Immature natural killer cell (primary cell): ENCODE data around the gene WDFY4. TPM values are rescaled to one million over a fixed set of nuclear protein-coding genes. Genes with fewer than 3 reads are reported as not detected.
A peak's percentile ranks its signal among the peaks of the same experiment; 100 is the strongest.

Source experiments
- DNase-seq, 3 donors: peaks; one replicate each; pipeline ENCODE4 v3.0.0; 2022; ENCODE audit warnings: mixed read lengths in 1 of 3
- H3K27ac Mint-ChIP-seq, 6 donors: one replicate each; pipeline ENCODE4 v1.8.0; 2020; ENCODE audit warnings: mixed read lengths in 6 of 6, mild to moderate bottlenecking in 5 of 6, inconsistent platforms in 4 of 6, moderate library complexity in 3 of 6
- H3K27me3 Mint-ChIP-seq, 3 donors: one replicate each; pipeline ENCODE4 v1.8.0; 2020 to 2021; ENCODE audit warnings: low read depth in 3 of 3, mild to moderate bottlenecking in 3 of 3, mixed read lengths in 3 of 3, moderate library complexity in 3 of 3, inconsistent platforms in 1 of 3
- H3K36me3 Mint-ChIP-seq, 3 donors: one replicate each; pipeline ENCODE4 v1.8.0; 2020; ENCODE audit warnings: mixed read lengths in 3 of 3, inconsistent platforms in 2 of 3, mild to moderate bottlenecking in 2 of 3
- H3K4me1 Mint-ChIP-seq, 2 donors: one replicate each; pipeline ENCODE4 v1.8.0; 2020; ENCODE audit warnings: inconsistent platforms in 2 of 2, mild to moderate bottlenecking in 2 of 2, mixed read lengths in 2 of 2, moderate library complexity in 1 of 2
- H3K4me3 Mint-ChIP-seq, 5 donors: one replicate each; pipeline ENCODE4 v1.8.0; 2020; ENCODE audit warnings: mild to moderate bottlenecking in 5 of 5, mixed read lengths in 5 of 5, inconsistent platforms in 3 of 5, moderate library complexity in 3 of 5
- H3K9me3 Mint-ChIP-seq, 6 donors: one replicate each; pipeline ENCODE4 v1.8.0; 2020; ENCODE audit warnings: mild to moderate bottlenecking in 6 of 6, mixed read lengths in 6 of 6, inconsistent platforms in 4 of 6, moderate library complexity in 3 of 6
- polyA plus RNA-seq, 3 donors: library from polyadenylated mRNA; unstranded; fragments of 300-500 nt; fragmentation: Illumina TruSeq; gene quantifications; one replicate each; pipeline ENCODE4 v1.2.3, GENCODE V29; 2021

The WDFY4 gene
- polyA plus RNA-seq, 3 donors from 2014 or later, result 1.0 to 2.2 TPM; not detected in 1

DNA sequence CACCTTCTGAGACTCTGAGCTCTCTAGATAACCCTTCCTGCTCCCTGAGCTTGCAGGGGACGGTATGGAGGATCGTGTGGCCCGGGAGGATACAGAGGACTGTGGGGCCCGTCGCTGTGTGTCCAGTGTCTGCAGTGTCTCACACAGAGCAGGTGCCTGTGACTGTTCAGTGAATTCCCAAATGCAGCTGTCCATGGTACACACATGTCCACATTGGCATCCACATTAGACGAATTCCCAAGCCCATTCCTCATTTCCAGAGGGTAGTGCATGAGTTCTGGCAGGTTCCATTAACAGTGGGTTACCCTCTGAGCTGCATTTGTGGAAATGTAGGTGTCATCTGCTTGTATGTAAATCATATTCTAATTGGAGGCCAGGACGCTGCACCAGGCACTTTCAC lies 39.5 kb downstream of the WDFY4 start:
- H3K9me3 Mint-ChIP-seq, result no peaks in the 10 kb centered on the region
- H3K27me3 Mint-ChIP-seq, result peaks cover 0 to 5% (median 2%) of the 10 kb centered on the region in 3 donors
- no peaks in the 10 kb centered on the region for H3K36me3 Mint-ChIP-seq
- no peaks in the 10 kb centered on the region for H3K4me1 Mint-ChIP-seq
- H3K4me3 Mint-ChIP-seq, result no peak overlapping the region
- no peak for DNase-seq
- H3K27ac Mint-ChIP-seq, result no peak overlapping the region

- no peak for DNase-seq
- H3K27ac Mint-ChIP-seq, result no peak overlapping the region
- H3K4me3 Mint-ChIP-seq, result no peak overlapping the region
- no peaks in the 10 kb centered on the region for H3K36me3 Mint-ChIP-seq
- H3K27me3 Mint-ChIP-seq, result peaks cover 0 to 2% (median 2%) of the 10 kb centered on the region in 3 donors
- H3K9me3 Mint-ChIP-seq, result no peaks in the 10 kb centered on the region
- no peaks in the 10 kb centered on the region for H3K4me1 Mint-ChIP-seq
These were observed 41.0 kb downstream of the WDFY4 start for GRCh38 chr10:48725708-48726107.

- Mint-ChIP-seq H3K4me1 (no peaks in the 10 kb centered on the region), H3K4me3 (no peak overlapping the region), H3K9me3 (no peaks in the 10 kb centered on the region), H3K36me3 (no peaks in the 10 kb centered on the region), H3K27me3 (peaks cover 0 to 4% (median 3%) of the 10 kb centered on the region in 3 donors), H3K27ac (no peak overlapping the region)
- no peak for DNase-seq
These were observed 43.2 kb downstream of the WDFY4 start for GRCh38 chr10:48727866-48728265.

DNA sequence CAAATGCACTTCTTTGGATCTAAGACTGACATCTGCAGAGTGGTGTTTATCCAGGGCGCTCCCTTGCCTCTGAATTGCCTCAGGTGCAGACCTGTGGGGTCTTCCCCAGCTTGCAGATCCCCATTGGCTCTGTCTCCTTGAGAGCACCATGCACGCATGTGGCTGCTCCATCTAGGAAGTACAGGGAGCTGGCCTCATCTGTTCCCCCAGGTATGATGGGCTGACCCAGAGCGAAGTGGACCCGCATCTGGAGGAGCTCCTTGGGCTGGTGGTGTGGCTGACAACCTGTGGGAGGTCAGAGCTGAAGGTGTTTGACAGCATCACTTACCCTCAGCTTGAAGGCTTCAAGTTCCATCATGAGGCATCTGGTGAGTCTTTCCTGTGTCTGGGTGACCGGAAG lies 44.5 kb downstream of the WDFY4 start:
- Mint-ChIP-seq H3K4me3 (no peak overlapping the region), H3K27ac (no peak overlapping the region), H3K36me3 (no peaks in the 10 kb centered on the region), H3K9me3 (no peaks in the 10 kb centered on the region), H3K4me1 (no peaks in the 10 kb centered on the region), H3K27me3 (peaks cover 0 to 5% (median 4%) of the 10 kb centered on the region in 3 donors)
- DNase-seq, result no peak

GRCh38 chr10:48729941-48730457 lies 45.3 kb downstream of the WDFY4 start:
- Mint-ChIP-seq H3K4me3 (no peak overlapping the region), H3K36me3 (no peaks in the 10 kb centered on the region), H3K27me3 (peaks cover 0 to 5% (median 4%) of the 10 kb centered on the region in 3 donors), H3K27ac (peak overlapping the region in 1 of 6 donors; percentile 4), H3K9me3 (no peaks in the 10 kb centered on the region), H3K4me1 (no peaks in the 10 kb centered on the region)
- no peak for DNase-seq

- Mint-ChIP-seq H3K27me3 (peaks cover 0 to 3% (median 3%) of the 10 kb centered on the region in 3 donors), H3K4me3 (no peak overlapping the region), H3K36me3 (no peaks in the 10 kb centered on the region), H3K9me3 (no peaks in the 10 kb centered on the region), H3K4me1 (no peaks in the 10 kb centered on the region), H3K27ac (no peak overlapping the region)
- no peak for DNase-seq
These were observed 46.5 kb downstream of the WDFY4 start for GRCh38 chr10:48731141-48731540.

DNA sequence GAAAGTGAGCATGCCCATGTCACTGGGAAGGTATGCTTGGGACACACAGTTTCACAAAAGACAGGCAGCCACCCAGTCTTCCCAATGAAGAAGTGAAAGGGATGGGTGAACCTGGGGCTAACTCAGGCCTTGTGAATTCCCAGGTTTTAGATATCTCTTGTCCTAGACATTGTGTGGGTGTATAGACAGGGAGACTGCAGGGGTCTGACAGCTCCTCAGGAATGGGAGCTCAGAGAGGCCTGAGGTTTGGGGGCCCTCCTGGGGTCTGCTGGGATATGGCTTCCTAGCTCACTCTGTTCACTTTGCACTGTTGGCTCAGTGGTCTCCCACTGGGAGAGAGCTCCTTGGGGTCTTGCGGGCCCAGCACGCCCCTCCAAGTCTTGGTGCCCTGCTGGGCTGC lies 47.0 kb downstream of the WDFY4 start:
- Mint-ChIP-seq H3K27me3 (peaks cover 0 to 3% (median 2%) of the 10 kb centered on the region in 3 donors), H3K36me3 (no peaks in the 10 kb centered on the region), H3K4me1 (no peaks in the 10 kb centered on the region), H3K4me3 (no peak overlapping the region), H3K9me3 (no peaks in the 10 kb centered on the region), H3K27ac (no peak overlapping the region)
- no peak for DNase-seq

- Mint-ChIP-seq H3K27ac (no peak overlapping the region), H3K4me3 (no peak overlapping the region), H3K4me1 (no peaks in the 10 kb centered on the region), H3K27me3 (peaks cover 0 to 4% (median 3%) of the 10 kb centered on the region in 3 donors), H3K36me3 (no peaks in the 10 kb centered on the region), H3K9me3 (no peaks in the 10 kb centered on the region)
- DNase-seq, result no peak
These were observed 48.7 kb downstream of the WDFY4 start for GRCh38 chr10:48733329-48733728.

DNA sequence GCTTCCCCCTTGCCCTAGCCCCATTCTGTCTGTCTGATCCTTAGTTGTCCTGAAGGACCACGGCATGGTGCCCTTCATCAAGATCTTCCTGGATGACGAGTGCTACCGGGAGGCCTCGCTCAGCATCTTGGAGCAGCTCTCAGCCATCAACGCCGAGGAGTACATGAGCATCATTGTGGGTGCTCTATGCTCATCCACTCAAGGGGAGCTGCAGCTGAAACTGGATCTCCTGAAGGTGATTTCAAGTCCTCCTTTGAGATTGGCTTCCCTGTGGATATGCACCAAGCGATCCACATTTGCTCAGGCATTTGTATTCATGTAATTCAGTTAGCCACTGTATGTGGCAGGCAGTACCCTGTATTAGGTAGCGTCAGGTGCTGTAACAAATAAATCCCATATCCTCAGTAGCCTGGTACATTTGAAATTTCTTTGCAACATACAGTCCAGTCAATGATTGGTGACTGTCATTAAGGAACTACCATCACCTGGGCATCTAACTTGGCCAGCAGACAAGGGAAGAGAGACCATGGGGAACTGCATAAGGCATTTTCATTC lies 51.2 kb downstream of the WDFY4 start:
- no peak for DNase-seq
- no peak overlapping the region for H3K4me3 Mint-ChIP-seq
- no peak overlapping the region for H3K27ac Mint-ChIP-seq
- no peaks in the 10 kb centered on the region for H3K9me3 Mint-ChIP-seq
- H3K27me3 Mint-ChIP-seq, result peaks cover 0 to 6% (median 4%) of the 10 kb centered on the region in 3 donors
- H3K36me3 Mint-ChIP-seq, result no peaks in the 10 kb centered on the region
- H3K4me1 Mint-ChIP-seq, result no peaks in the 10 kb centered on the region

DNA sequence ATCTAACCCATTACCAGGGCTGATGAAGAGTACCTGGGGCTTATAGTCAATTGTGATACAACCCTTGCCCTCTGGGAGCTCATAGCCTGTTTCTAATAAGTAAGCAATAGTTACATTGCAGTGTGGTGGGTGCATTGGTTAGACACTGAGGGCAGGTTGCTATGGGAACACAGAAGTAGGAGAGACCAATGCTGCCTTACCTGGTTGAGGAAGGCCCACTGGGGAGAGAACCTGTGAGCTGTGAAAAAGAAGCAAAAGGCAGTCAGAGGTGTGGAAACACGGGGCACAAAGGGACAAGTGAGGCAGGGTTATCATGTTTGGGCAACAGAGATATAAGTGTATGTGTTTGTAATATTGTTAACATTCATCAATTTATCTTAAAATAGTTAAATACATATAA lies 51.9 kb downstream of the WDFY4 start:
- no peaks in the 10 kb centered on the region for H3K4me1 Mint-ChIP-seq
- no peak overlapping the region for H3K4me3 Mint-ChIP-seq
- no peak for DNase-seq
- H3K27me3 Mint-ChIP-seq, result peaks cover 0 to 6% (median 4%) of the 10 kb centered on the region in 3 donors
- no peaks in the 10 kb centered on the region for H3K36me3 Mint-ChIP-seq
- H3K9me3 Mint-ChIP-seq, result no peaks in the 10 kb centered on the region
- no peak overlapping the region for H3K27ac Mint-ChIP-seq

DNA sequence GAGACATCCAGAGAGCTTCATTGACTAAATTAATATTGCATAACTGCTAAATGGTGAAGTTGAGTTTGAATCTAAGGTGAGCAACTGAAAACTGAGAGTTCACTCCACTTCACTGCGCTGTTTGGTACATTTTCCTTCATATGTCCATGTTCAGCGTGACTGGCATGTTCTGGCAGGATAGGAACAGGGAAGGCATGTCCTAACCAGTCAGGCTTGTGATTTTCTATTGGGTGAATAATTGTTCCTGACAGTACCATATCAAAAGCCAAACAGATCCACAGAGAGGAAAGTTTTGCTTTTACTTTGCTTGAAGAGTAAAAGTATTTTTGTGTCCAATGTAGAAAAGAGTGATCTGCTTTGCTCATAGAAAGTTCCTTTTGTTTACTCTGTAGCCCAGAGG lies 53.2 kb downstream of the WDFY4 start:
- Mint-ChIP-seq H3K9me3 (no peaks in the 10 kb centered on the region), H3K27me3 (peaks cover 0 to 4% (median 4%) of the 10 kb centered on the region in 3 donors), H3K4me3 (no peak overlapping the region), H3K27ac (no peak overlapping the region), H3K4me1 (no peaks in the 10 kb centered on the region), H3K36me3 (no peaks in the 10 kb centered on the region)
- DNase-seq, result no peak

DNA sequence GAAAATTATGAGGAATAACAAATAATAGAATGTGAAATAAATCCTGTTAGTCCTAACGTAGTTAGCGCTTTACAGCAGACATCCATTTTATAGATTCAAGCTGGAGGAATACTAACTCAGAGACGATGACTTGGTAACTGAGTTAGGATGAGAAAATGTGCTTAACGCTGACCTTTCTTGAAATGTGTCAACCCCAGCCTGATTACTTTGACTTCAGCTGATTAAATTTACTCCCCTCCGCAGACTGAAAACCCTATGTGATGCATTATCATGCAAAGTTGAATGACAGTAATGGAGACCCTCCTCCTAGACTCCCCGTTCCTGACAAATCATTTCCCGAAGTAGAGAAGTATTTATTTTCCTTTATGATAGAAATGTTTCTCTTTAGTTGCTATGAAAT lies 54.5 kb downstream of the WDFY4 start:
- no peaks in the 10 kb centered on the region for H3K9me3 Mint-ChIP-seq
- peaks cover 0 to 4% (median 2%) of the 10 kb centered on the region in 3 donors for H3K27me3 Mint-ChIP-seq
- H3K27ac Mint-ChIP-seq, result no peak overlapping the region
- DNase-seq, result no peak
- H3K36me3 Mint-ChIP-seq, result no peaks in the 10 kb centered on the region
- no peaks in the 10 kb centered on the region for H3K4me1 Mint-ChIP-seq
- no peak overlapping the region for H3K4me3 Mint-ChIP-seq

- no peaks in the 10 kb centered on the region for H3K36me3 Mint-ChIP-seq
- H3K4me3 Mint-ChIP-seq, result no peak overlapping the region
These were observed 55.5 kb downstream of the WDFY4 start for GRCh38 chr10:48740015-48740707.

DNA sequence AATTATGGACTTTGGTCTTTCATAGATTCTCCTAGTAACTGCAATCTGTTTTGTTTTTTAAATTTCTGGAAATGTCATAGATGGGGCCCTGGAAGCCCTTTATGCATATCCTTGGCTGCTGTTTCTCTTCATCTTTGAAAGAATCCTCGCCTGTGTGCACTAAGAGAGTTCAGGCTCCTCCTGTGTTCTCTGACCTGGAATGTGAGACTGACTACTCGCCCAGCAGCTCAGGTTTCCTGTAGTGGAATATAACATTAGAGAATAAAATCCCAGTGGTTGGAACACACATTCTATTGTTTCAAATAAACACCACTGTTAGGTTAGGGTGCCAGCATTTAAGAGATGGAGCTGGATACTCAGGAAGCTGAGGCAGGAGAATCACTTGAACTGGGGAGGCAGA lies 56.3 kb downstream of the WDFY4 start:
- Mint-ChIP-seq H3K27me3 (peaks cover 2 to 4% (median 2%) of the 10 kb centered on the region in 3 donors), H3K4me3 (no peak overlapping the region), H3K27ac (no peak overlapping the region), H3K9me3 (no peaks in the 10 kb centered on the region), H3K4me1 (no peaks in the 10 kb centered on the region), H3K36me3 (no peaks in the 10 kb centered on the region)
- no peak for DNase-seq

More at GRCh38 chr10:48740015-48740707, 55.5 kb downstream of the WDFY4 start:
- Mint-ChIP-seq H3K9me3 (no peaks in the 10 kb centered on the region), H3K27me3 (peaks cover 2 to 4% (median 2%) of the 10 kb centered on the region in 3 donors), H3K4me1 (no peaks in the 10 kb centered on the region), H3K27ac (no peak overlapping the region)
- no peak for DNase-seq
